T-helper 9 cell (primary cell): ENCODE results near the gene DCDC2.
"Not testable (repeated sequence)": the region's sequence is repeated elsewhere in the genome, so short reads cannot be mapped to it uniquely, and the experiment has no call there.

ENCODE experiments used
- DNase-seq: peaks from one replicate; pipeline ENCODE4 v3.0.0-alpha.2; 2020

Gene DCDC2

DNA sequence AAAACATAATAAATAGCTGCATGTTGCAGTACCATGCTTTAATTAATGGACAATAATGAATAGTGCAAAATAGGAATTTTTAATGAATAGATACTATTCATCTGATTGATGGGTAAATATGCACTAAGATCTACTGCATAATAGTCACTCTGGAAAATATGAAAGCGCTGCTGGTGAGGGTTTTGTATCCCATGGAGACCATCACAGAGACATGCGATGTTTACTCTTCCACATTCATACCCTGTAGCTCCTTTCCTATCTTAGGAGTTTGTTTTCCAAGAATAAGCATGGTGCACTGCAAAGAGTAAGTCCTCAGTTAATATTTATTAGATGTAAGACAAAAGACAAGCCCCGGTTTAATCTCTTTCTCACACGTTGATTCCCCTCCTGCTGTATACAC is 150.4 kb downstream of the DCDC2 start:
- no peak for DNase-seq

- DNase-seq = no peak
These were observed 152.8 kb downstream of the DCDC2 start for GRCh38 chr6:24205020-24205492.

DNA sequence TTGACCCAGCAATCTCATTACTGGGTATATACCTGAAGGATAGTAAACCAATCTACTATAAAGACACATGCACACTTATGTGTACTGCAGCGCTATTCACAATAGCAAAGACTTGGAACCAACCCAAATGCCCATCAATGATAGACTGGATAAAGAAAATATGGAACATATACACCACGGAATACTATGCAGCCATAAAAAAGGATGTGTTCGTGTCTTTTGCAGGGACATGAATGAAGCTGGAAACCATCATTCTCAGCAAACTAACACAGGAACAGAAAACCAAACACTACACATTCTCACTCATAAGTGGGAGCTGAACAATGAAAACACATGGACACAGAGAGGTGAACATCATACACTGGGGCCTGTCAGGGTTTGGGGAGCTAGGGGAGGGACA is 153.7 kb downstream of the DCDC2 start:
- not testable (repeated sequence) for DNase-seq

DNA sequence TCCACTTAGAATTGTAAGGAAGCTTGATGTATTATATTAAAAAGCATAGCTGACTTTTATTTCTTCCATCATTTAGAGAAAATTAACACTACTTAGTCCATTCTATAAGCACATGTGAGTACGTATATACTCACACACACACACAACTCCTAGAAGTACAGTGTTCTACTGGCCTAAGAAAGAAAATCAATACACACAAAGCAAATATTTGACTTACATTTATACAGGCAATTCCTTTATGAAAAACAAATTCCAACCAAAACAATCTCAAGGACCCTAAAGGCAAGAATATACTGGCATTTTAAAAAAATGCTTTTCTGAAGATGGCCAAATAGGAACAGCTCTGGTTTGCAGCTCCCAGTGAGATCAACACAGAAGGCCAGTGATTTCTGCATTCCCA is 160.0 kb downstream of the DCDC2 start:
- no peak for DNase-seq

DNA sequence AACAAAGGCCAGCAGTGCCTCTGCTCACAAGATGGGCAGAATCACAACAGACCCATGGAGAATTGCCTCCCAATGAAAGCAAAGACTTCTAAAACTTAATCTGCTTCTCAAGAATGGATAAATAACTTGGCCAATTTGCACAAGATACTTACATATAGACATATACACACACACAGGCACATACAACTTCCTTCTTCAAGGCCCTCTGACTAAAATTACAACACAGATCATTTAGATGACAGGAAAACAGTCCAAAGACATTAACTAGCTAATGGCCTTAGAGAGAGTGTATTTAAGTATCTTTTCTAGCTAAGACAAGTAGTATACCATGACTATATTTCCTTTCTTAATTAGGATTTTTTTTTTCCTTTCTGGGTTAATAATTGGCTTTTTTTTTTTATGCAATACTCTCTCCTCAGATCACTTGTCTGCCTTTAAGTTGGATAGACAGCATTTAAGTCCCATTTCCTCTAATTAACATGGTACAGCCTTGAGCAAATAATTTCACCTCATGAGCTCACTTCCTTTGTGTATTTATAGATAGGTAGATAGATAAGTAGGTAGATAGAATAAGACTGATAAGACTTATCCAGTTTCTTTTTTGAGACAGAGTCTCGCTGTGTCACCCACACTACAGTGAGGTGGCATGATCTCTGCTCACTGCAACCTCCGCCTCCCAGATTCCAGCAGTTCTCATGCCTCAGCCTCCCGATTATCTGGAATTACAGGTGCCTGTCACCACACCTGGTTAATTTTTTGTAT is 161.8 kb downstream of the DCDC2 start:
- DNase-seq = no peak

DNA sequence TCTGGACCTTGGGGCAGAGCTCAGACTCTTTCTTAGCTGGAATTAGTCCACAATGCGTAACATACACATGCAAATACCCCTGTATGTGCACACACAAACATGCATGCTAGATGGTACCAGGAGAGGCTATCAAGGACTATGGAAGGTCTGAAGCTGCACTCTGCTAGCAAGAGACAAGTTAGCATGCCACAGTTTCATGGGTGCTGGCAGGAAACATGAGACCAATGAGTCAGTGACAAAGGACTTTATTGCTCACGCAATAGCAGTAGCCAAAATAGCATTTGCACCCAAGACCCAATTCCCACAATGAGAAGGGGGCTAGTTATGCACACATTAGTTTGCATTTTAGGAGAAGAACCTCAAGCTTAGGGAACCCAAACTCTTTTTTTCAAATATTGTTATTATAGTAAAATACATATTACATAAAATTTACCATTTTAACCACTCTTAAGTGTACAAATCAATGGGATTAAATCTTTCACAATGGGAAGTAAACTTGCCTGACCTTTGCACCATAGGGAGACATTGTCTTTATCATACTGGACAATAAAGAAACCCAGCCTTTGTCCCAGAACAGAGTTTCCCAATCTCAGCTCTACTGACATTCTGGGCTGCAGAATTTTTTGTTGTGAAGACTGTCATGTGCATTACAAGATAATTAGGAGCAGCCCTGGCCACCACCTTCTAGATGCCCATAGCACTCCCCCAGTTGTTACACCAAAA is 162.7 kb downstream of the DCDC2 start:
- no peak for DNase-seq

DNA sequence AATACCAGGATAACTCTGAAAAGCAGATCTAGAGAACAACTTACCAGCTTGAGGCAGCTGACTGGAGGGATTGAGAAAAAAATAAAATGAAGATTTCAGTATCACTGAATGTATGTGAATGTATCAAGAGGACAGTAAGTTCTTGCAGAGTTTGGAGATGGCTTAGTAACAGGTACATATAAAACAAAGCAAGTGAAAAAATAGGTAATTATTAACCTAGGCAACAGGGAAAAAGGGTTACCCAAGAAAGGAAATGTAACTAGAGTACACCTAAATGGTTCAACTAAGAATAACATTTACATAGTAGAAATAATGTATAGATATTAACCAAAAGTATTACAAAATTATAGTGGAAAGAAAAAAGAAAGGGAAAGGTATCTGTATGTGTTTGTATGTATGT is 164.5 kb downstream of the DCDC2 start:
- DNase-seq = no peak

- DNase-seq = no peak
These were observed 166.5 kb downstream of the DCDC2 start for GRCh38 chr6:24191346-24191745.

DNA sequence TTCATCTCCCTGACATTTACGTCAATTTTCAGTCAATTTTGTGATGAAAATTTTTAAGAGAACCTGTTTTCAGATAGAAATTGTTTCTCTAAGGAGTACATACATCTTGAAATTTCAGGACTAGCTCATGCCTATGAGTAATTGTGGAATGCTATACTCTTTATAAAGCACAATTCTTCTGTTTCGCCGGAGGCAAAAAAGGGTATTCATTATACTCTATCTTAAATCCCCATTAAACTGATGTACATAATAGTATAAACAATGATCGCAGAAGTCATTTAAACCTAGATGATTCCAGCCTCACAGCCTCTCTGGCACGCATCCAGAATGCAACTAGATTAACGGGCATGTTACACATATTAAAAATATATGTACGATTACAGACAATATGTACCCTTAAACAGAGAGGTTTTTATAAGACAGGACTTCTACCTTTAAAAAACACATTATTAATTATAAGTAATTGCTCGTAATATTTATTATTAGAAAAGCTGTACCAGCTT is 169.2 kb downstream of the DCDC2 start:
- no peak for DNase-seq

DNA sequence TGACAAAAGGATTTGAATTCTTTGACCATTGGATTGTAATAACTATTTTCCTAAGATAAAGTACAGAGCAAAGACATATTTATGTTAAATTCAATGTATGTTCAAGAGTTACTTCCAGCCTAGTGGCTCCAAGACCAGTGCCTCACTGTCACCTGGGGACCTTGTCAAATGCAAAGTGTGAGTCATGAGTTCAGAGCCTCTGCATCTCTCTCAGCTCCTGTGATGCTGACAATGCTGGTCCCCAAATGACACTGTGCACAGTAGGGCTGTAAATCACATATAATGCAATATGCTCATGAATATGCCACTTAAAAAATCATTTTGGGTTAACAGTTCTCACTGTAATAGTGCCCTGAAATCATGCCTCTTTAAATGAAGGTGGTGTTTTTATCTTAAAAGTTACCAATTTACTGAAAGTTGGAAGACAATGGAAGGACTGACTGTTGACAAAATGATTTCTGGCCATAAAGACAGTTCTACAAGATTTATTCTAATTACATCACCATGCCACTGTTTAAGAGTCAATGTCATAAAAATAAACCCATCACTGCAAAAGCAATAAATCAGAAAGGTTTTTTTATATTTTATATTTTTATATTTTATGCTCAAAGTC is 169.8 kb downstream of the DCDC2 start:
- no peak for DNase-seq

DNA sequence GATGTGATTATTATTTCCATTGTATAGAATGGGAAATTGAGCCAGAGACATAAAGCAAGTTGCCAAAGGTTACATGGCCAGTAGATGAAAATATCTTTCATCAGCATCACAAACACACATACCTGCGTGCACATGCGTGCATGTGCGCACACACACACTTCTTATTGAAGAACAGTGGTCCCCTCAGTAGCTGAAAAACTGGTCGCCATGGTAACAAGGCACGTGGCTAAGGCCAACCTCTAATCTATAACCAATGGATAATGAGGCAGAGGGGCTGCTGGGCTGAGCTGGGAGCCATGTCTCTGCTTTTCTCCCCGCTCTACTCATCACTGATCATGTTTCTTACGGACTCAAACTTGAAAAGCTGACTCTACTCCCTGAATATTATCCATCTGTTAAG is 171.5 kb downstream of the DCDC2 start:
- no peak for DNase-seq

- no peak for DNase-seq
These were observed 174.3 kb downstream of the DCDC2 start for GRCh38 chr6:24183584-24183983.

DNA sequence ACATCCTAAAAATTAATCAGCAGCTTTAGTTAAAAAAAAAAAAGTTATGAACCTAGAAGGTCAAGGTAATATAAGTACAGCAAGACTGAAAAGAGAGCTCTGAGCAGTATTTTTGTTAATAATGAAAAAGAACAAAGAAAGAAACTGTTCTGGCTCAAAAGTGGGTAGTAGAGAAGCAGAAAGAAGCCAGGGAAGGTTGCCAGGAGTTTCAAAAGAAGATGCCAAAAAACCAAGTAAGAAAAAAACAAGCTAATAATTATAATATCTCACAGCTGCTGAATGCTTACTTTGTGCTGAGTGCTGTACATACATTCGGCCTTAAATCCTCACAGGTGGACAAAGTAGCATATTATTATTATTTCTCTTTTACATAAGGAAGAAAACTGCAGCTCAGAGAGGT is 200.0 kb downstream of the DCDC2 start:
- DNase-seq = no peak

GRCh38 chr6:24154121-24154520 is 203.7 kb downstream of the DCDC2 start:
- no peak for DNase-seq

DNA sequence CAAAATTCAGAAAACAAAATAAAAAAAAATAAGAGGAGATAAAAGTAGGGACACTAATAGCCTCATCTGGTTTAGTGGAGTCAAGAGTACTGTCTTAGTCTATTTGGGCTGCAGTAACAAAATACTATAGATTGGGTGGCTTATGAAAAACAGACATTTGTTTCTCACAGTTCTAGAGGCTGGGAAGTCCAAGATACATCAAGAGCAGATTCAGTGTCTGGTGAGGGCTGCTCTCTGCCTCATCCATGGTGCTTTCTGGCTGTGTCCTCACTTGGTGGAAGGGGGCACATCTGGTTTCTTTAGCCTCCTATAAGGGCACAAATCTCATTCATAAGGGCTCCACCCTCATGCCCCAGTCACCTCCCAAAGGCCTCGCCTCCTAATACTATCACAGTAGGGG is 205.8 kb downstream of the DCDC2 start:
- DNase-seq = no peak

DNA sequence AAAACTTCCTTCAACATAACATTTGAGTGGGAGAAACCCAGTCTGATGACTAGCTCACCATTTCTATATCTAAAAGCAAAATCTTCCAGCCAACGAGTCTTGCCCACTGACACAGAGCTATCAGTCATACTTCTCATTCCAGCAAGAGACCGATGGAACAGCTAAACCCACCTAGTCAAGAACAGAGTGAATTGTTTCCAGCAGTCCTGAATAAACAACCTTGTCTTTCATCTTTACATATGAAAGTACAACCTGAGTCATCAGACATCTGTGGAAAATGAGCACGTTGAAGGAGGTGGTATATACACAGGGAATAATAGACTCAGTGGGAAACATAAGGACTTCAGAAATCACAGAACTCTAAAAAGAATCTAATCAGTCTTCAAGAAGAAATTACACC is 208.0 kb downstream of the DCDC2 start:
- no peak for DNase-seq

- DNase-seq = no peak
These were observed 208.6 kb downstream of the DCDC2 start for GRCh38 chr6:24149296-24149695.

DNA sequence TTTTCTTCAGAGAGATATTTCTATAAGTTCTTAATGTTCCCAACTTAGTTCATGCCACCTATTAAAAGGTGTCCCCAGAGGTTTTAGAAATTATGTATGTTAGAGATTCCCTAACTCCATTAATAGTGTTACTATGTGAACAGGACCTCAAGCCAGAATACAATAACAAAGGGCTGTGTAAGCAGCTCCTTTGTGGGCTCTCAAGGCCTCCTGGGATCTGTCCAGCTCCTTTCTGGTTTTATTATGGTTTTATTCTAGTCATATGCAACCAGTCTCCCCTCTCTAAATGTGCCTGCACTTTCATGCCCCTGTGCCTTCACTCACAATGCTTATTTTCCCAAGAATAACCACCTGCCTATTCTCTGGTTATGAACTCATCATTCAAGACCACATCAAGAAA is 209.2 kb downstream of the DCDC2 start:
- DNase-seq = no peak

GRCh38 chr6:24148154-24148570 is 209.7 kb downstream of the DCDC2 start:
- DNase-seq = no peak

GRCh38 chr6:24147511-24148153 is 210.2 kb downstream of the DCDC2 start:
- no peak for DNase-seq

DNA sequence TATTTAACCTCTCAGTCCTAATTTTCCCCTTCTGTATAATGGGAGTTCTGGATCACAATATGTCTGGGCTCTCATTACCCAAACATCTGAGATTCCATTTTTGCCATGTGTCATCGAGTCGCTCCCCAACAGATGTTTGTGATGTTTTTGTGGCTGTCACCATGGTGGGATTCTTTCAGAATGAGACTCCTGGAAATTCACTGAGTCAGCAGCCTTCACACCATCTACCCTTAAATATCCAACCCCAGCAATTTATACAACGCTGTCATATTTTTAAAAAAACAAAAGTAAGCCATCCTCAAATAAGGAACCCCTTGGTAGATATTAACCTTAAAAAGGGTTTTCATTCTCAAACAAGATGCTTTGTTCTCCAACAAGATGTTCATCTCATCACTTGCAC is 211.0 kb downstream of the DCDC2 start:
- DNase-seq = no peak

DNA sequence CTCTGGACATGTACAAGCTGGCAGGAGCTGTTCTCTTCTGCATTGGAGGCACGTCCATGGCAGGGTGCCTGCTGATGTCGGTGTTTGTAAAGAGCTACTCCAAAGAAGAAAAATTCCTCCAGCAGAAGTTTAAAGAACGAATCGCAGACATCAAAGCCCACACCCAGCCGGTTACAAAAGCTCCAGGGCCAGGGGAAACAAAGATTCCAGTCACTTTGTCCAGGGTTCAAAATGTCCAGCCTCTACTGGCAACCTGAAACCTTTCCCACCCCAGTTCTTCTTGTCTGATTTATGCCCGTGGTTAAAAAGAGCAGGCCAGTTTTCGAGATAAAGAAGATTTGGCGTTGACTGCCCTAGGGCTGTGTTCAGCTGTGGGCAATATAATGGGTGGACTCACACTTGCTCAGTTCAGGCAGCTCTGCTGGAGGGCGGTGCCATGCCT is 212.1 kb downstream of the DCDC2 start:
- no peak for DNase-seq

- DNase-seq = not testable (repeated sequence)
These were observed 215.1 kb downstream of the DCDC2 start for GRCh38 chr6:24142733-24143132.
